Measurements from ENCODE around the gene GSK3B. TPM values are rescaled to one million over a fixed set of nuclear protein-coding genes. Genes with fewer than 3 reads are reported as not detected.

GSK3B gene
- total RNA-seq, 4 donors from 2014 or later = 29.4 to 39.8 (median 32.5) TPM

- no peak for TF ChIP-seq CTCF (IDR thresholded peaks at IDR 0.05; ENCODE audit: low read depth)
These were observed 19.2 kb upstream of the GSK3B start for GRCh38 chr3:120113128-120114116.

- no peak for TF ChIP-seq CTCF (IDR thresholded peaks at IDR 0.05; ENCODE audit: low read depth)
These were observed 17.7 kb upstream of the GSK3B start for GRCh38 chr3:120111898-120112297.

GRCh38 chr3:120103276-120103675 lies 9.0 kb upstream of the GSK3B start:
- TF ChIP-seq CTCF (IDR thresholded peaks at IDR 0.05; ENCODE audit: low read depth) = no peak

GRCh38 chr3:120102674-120103073 lies 8.4 kb upstream of the GSK3B start:
- TF ChIP-seq CTCF (IDR thresholded peaks at IDR 0.05; ENCODE audit: low read depth) = no peak

- TF ChIP-seq CTCF (IDR thresholded peaks at IDR 0.05; ENCODE audit: low read depth) = no peak
These were observed 8.0 kb upstream of the GSK3B start for GRCh38 chr3:120102232-120102631.

- TF ChIP-seq CTCF (IDR thresholded peaks at IDR 0.05; ENCODE audit: low read depth) = no peak
These were observed 7.4 kb upstream of the GSK3B start for GRCh38 chr3:120101624-120102023.

GRCh38 chr3:120100711-120101110 lies 6.5 kb upstream of the GSK3B start:
- TF ChIP-seq CTCF (IDR thresholded peaks at IDR 0.05; ENCODE audit: low read depth) = no peak

Data from subcutaneous adipose tissue (tissue), 4 donors.